K562 (cell line): ENCODE results near the gene HSD17B2.

Experiments
- BDP1 ChIP-seq: IDR thresholded peaks from 3 replicates; pipeline ENCODE4 v1.6.1; 2011; ENCODE audit not compliant: insufficient read length, insufficient read depth
- CREM ChIP-seq: IDR thresholded peaks from 2 replicates; pipeline ENCODE4 v1.6.1; 2014; ENCODE audit warnings: antibody characterized with exemption, low read depth
- MAZ ChIP-seq, 2 experiments: fragments of 450-650 bp in 1 of 2; sonication (generic) in 1 of 2; formaldehyde crosslinking; IDR thresholded peaks in 1 of 2; conservative IDR thresholded peaks in 1 of 2; 2 replicates each; pipeline versions ENCODE4 v1.4.0 to v1.5.0; 2020; ENCODE audit warnings: mild to moderate bottlenecking in 1 of 2, missing genetic modification reagents in 1 of 2
- NR2C2 ChIP-seq, 2 experiments: fragments of 200-800 bp in 1 of 2; sonication (Bioruptor generic) in 1 of 2; sonication (generic) in 1 of 2; formaldehyde crosslinking in 1 of 2; IDR thresholded peaks; 2 replicates each; pipeline versions ENCODE4 v1.6.1 to v1.8.0; 2016 to 2022; ENCODE audit warnings: mild to moderate bottlenecking in 1 of 2, missing compliant biosample characterization in 1 of 2, missing genetic modification characterization in 1 of 2, missing genetic modification reagents in 1 of 2
- SREBF2 ChIP-seq: sonication (generic); formaldehyde crosslinking; IDR thresholded peaks from 2 replicates; pipeline ENCODE4 v1.4.0; 2020; ENCODE audit warnings: mild to moderate bottlenecking, missing genetic modification reagents
- ZNF224 ChIP-seq: sonication (generic); formaldehyde crosslinking; IDR thresholded peaks from 2 replicates; pipeline ENCODE4 v1.8.0; 2022; ENCODE audit warnings: mild to moderate bottlenecking, missing genetic modification reagents
- TF ChIP-seq, protein P1 (sequence below): IDR thresholded peaks from 3 replicates; pipeline ENCODE4 v1.6.1; 2011; ENCODE audit warnings: borderline replicate concordance, mild to moderate bottlenecking, moderate library complexity; ENCODE audit not compliant: insufficient read length; ENCODE audit errors: extremely low read depth

- TF ChIP-seq BDP1 (no peak), NR2C2 (CRISPR knock-in tag; IDR thresholded peaks at IDR 0.05) (no peak), NR2C2 (tag; IDR thresholded peaks at IDR 0.05) (no peak), ZNF224 (CRISPR knock-in tag) (no peak), CREM (no peak), SREBF2 (no peak), MAZ (CRISPR knock-in tag; conservative IDR thresholded peaks at IDR 0.05 in 1 of 2, IDR thresholded peaks at IDR 0.05 in 1 of 2) (no peak)
- TF ChIP-seq, protein P1, sequence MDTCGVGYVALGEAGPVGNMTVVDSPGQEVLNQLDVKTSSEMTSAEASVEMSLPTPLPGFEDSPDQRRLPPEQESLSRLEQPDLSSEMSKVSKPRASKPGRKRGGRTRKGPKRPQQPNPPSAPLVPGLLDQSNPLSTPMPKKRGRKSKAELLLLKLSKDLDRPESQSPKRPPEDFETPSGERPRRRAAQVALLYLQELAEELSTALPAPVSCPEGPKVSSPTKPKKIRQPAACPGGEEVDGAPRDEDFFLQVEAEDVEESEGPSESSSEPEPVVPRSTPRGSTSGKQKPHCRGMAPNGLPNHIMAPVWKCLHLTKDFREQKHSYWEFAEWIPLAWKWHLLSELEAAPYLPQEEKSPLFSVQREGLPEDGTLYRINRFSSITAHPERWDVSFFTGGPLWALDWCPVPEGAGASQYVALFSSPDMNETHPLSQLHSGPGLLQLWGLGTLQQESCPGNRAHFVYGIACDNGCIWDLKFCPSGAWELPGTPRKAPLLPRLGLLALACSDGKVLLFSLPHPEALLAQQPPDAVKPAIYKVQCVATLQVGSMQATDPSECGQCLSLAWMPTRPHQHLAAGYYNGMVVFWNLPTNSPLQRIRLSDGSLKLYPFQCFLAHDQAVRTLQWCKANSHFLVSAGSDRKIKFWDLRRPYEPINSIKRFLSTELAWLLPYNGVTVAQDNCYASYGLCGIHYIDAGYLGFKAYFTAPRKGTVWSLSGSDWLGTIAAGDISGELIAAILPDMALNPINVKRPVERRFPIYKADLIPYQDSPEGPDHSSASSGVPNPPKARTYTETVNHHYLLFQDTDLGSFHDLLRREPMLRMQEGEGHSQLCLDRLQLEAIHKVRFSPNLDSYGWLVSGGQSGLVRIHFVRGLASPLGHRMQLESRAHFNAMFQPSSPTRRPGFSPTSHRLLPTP, result no peak
Measured at GRCh38 chr16:82005027-82005830, 29.8 kb upstream of the HSD17B2 start.
